ENCODE measurements around the gene ASTN2.
"Not testable (repeated sequence)": the region's sequence is repeated elsewhere in the genome, so short reads cannot be mapped to it uniquely, and the experiment has no call there.

ASTN2 gene

GRCh38 chr9:116855881-116856662 lies 558.8 kb downstream of the ASTN2 start:
- DNase-seq: no peak

- no peak for DNase-seq
Measured at GRCh38 chr9:116849721-116850120, 565.1 kb downstream of the ASTN2 start.

GRCh38 chr9:116844621-116845020 lies 570.2 kb downstream of the ASTN2 start:
- no peak for DNase-seq

- DNase-seq: no peak
Measured at GRCh38 chr9:116843863-116844620, 570.8 kb downstream of the ASTN2 start.

GRCh38 chr9:116842658-116843057 lies 572.2 kb downstream of the ASTN2 start:
- no peak for DNase-seq

GRCh38 chr9:116838468-116838867 lies 576.4 kb downstream of the ASTN2 start:
- DNase-seq: not testable (repeated sequence)

- no peak for DNase-seq
Measured at GRCh38 chr9:116837018-116837989, 577.6 kb downstream of the ASTN2 start.

- DNase-seq: not testable (repeated sequence)
Measured at GRCh38 chr9:116830321-116830720, 584.5 kb downstream of the ASTN2 start.

GRCh38 chr9:116821633-116822229 lies 593.1 kb downstream of the ASTN2 start:
- DNase-seq: no peak

- DNase-seq: no peak
Measured at GRCh38 chr9:116819116-116819515, 595.7 kb downstream of the ASTN2 start.

GRCh38 chr9:116817762-116818161 lies 597.1 kb downstream of the ASTN2 start:
- DNase-seq: no peak

- DNase-seq: no peak
Measured at GRCh38 chr9:116816484-116816883, 598.4 kb downstream of the ASTN2 start.

GRCh38 chr9:116815835-116816234 lies 599.0 kb downstream of the ASTN2 start:
- DNase-seq: no peak

GRCh38 chr9:116813031-116813300 lies 601.9 kb downstream of the ASTN2 start:
- no peak for DNase-seq

- DNase-seq: no peak
Measured at GRCh38 chr9:116812231-116813030, 602.4 kb downstream of the ASTN2 start.

- DNase-seq: no peak
Measured at GRCh38 chr9:116809656-116810055, 605.2 kb downstream of the ASTN2 start.

- peak in 2 of 4 experiments; percentile 3 to 5 for DNase-seq
Measured at GRCh38 chr9:116806075-116806474, 608.8 kb downstream of the ASTN2 start.

GRCh38 chr9:116800885-116801284 lies 614.0 kb downstream of the ASTN2 start:
- no peak for DNase-seq

- no peak for DNase-seq
Measured at GRCh38 chr9:116800074-116800473, 614.8 kb downstream of the ASTN2 start.

- no peak for DNase-seq
Measured at GRCh38 chr9:116798521-116798920, 616.3 kb downstream of the ASTN2 start.

GRCh38 chr9:116797276-116797675 lies 617.6 kb downstream of the ASTN2 start:
- DNase-seq: no peak

GRCh38 chr9:116796669-116797068 lies 618.2 kb downstream of the ASTN2 start:
- DNase-seq: no peak

Data from suppressor macrophage (primary cell).